HCEC 1CT (cell line): ENCODE results near the gene UTP25.
A peak's percentile ranks its signal among the peaks of the same experiment; 100 is the strongest.
"Not testable (repeated sequence)": the region's sequence is repeated elsewhere in the genome, so short reads cannot be mapped to it uniquely, and the experiment has no call there.

Source experiments
- DNase-seq: peaks from one replicate; pipeline ENCODE4 v3.0.0-alpha.2; 2017

UTP25 gene

GRCh38 chr1:209900734-209901133 is 73.0 kb downstream of the UTP25 start:
- peak; percentile 90 for DNase-seq

DNA sequence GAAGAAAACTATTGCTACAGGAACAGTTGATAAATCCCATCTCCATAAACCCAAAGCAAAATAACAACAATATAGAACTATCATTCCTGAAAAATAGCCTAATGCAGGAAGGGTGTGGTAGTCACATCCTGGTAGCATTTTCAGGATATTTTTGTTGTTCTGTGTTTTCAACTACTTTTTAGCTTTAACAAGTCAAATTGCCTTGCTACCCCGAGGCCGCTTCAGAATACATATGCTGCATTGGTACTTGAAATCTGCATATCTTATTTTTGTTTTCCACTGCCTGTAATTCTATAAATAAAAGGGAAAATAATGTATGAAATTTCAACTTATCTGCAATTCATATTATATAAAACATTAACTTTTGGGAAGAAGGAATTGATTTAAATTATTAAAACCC is 73.4 kb downstream of the UTP25 start:
- no peak for DNase-seq

DNA sequence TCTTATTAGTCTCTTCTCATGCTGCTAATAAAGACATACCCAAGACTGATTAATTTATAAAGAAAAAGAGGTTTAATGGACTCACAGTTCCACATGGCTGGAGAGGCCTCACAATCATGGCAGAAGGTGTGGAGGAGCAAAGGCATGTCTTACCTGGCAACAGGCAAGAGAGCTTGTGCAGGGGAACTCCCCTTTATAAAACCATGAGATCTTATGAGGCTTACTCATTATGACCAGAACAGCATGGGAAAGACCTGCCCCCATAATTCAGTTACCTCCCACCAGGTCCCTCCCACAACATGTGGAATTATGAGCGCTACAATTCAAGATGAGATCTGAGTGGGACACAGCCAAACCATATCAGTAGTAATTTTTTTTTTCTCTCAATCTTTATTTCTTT is 77.0 kb downstream of the UTP25 start:
- DNase-seq, result not testable (repeated sequence)
